ENCODE data around the gene PARP15.

GRCh38 chr3:122676759-122677158, 99.3 kb downstream of the PARP15 start:
- no peak for TF ChIP-seq EZH2 (IDR thresholded peaks at IDR 0.05; ENCODE audit: low read depth, unreplicated experiment)
- no peak for TF ChIP-seq CTCF (conservative IDR thresholded peaks at IDR 0.05; ENCODE audit: low read depth in 2 of 2)
- TF ChIP-seq REST (IDR thresholded peaks at IDR 0.05; ENCODE audit: unreplicated experiment), result no peak
- no peak for TF ChIP-seq POLR2AphosphoS5 (IDR thresholded peaks at IDR 0.05; ENCODE audit: low read depth)
- TF ChIP-seq CREB1 (CRISPR knock-in tag; IDR thresholded peaks at IDR 0.05; ENCODE audit: low read depth), result no peak
- no peak for TF ChIP-seq EZH2phosphoT487 (IDR thresholded peaks at IDR 0.05; ENCODE audit: unreplicated experiment)
- TF ChIP-seq ZNF114 (CRISPR knock-in tag; IDR thresholded peaks at IDR 0.05), result no peak
- no peak for TF ChIP-seq STAT1 (IDR thresholded peaks at IDR 0.05; ENCODE audit: unreplicated experiment)
- no peak for TF ChIP-seq ETS1 (IDR thresholded peaks at IDR 0.05)
- no peak for TF ChIP-seq JUNB (IDR thresholded peaks at IDR 0.05; ENCODE audit: unreplicated experiment)
- TF ChIP-seq ZNF462 (CRISPR knock-in tag; IDR thresholded peaks at IDR 0.05), result no peak
- no peak for TF ChIP-seq ZNF331 (CRISPR knock-in tag; IDR thresholded peaks at IDR 0.05; ENCODE audit: low read depth)
